Endothelial cell of umbilical vein (primary cell): Measurements from ENCODE around the gene SESN1.

ENCODE experiments used
- EZH2 ChIP-seq: IDR thresholded peaks from 2 replicates; pipeline ENCODE4 v1.6.1; 2012; ENCODE audit warnings: borderline replicate concordance, low read depth, mild to moderate bottlenecking, moderate library complexity, low read length, inconsistent platforms; ENCODE audit not compliant: severe bottlenecking
- FOS ChIP-seq: IDR thresholded peaks from 2 replicates; pipeline ENCODE4 v1.6.1; 2011; ENCODE audit warnings: mild to moderate bottlenecking, low read length, moderate library complexity, borderline replicate concordance; ENCODE audit not compliant: insufficient read depth
- POLR2A ChIP-seq: IDR thresholded peaks from 2 replicates; pipeline ENCODE4 v1.6.1; 2012; ENCODE audit warnings: low read depth, mild to moderate bottlenecking, control low read depth, low read length
- POLR2AphosphoS5 ChIP-seq: IDR thresholded peaks from 2 replicates; pipeline ENCODE4 v1.6.1; 2012; ENCODE audit warnings: low read depth, mild to moderate bottlenecking, control low read depth, low read length, moderate library complexity; ENCODE audit not compliant: insufficient read depth
- TF ChIP-seq, protein P1 (sequence below), 2 donors: IDR thresholded peaks; 1 replicate in 1 of 2; 2 replicates in 1 of 2; pipeline ENCODE4 v1.5.1; 2011; ENCODE audit warnings: low read length in 2 of 2, mild to moderate bottlenecking in 2 of 2, moderate library complexity in 2 of 2, control low read depth in 1 of 2, inconsistent platforms in 1 of 2, low read depth in 1 of 2; ENCODE audit not compliant: insufficient read depth in 1 of 2; ENCODE audit errors: extremely low read depth in 1 of 2
- TF ChIP-seq, protein P2 (sequence below): IDR thresholded peaks from 2 replicates; pipeline ENCODE4 v1.6.1; 2011; ENCODE audit not compliant: insufficient read depth, insufficient read length

DNA sequence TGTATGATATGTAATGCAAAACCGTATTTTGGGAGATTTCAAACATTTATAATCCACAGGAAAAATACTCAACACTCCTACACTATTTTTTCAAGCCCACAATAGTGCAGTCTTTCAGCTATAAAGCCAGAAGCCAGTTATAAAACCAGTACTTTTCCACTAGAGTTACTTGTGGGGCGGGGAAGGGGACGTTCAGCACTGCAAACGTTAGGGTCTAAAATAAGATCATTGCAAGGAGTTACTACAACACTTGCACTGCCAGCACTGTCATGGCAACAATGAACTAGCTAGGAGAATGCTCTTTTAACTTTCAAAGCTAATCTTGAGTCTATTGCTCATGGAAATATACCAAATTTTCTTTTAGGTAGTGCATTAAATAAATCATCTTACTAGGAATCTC, 14.7 kb downstream of the SESN1 start:
- TF ChIP-seq, protein P1, sequence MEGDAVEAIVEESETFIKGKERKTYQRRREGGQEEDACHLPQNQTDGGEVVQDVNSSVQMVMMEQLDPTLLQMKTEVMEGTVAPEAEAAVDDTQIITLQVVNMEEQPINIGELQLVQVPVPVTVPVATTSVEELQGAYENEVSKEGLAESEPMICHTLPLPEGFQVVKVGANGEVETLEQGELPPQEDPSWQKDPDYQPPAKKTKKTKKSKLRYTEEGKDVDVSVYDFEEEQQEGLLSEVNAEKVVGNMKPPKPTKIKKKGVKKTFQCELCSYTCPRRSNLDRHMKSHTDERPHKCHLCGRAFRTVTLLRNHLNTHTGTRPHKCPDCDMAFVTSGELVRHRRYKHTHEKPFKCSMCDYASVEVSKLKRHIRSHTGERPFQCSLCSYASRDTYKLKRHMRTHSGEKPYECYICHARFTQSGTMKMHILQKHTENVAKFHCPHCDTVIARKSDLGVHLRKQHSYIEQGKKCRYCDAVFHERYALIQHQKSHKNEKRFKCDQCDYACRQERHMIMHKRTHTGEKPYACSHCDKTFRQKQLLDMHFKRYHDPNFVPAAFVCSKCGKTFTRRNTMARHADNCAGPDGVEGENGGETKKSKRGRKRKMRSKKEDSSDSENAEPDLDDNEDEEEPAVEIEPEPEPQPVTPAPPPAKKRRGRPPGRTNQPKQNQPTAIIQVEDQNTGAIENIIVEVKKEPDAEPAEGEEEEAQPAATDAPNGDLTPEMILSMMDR (IDR thresholded peaks at IDR 0.05; ENCODE audit: extremely low read depth in 1 of 2, insufficient read depth in 1 of 2, low read depth in 1 of 2, low read length in 2 of 2): no peak
- no peak for TF ChIP-seq POLR2AphosphoS5
- TF ChIP-seq POLR2A: no peak
- no peak for TF ChIP-seq EZH2
- no peak for TF ChIP-seq FOS
- TF ChIP-seq, protein P2, sequence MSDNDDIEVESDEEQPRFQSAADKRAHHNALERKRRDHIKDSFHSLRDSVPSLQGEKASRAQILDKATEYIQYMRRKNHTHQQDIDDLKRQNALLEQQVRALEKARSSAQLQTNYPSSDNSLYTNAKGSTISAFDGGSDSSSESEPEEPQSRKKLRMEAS: no peak
